HUDEP-2 (cell line): ENCODE data around the gene NETO2.
"Not testable (repeated sequence)": the region's sequence is repeated elsewhere in the genome, so short reads cannot be mapped to it uniquely, and the experiment has no call there.

Experiments
- DNase-seq, 76 experiments: peaks; one replicate each; lab custom pipeline; 2025; ENCODE audit not compliant: unreplicated experiment in 76 of 76; lab: John Stamatoyannopoulos, UW

Gene NETO2

GRCh38 chr16:47136099-47136842 lies 7.5 kb downstream of the NETO2 start:
- DNase-seq: no peak

GRCh38 chr16:47134550-47134949 lies 9.2 kb downstream of the NETO2 start:
- no peak for DNase-seq

GRCh38 chr16:47132308-47132707 lies 11.4 kb downstream of the NETO2 start:
- DNase-seq: peak in 13 of 76 experiments; percentile 1 to 46 (median 10)

- DNase-seq: no peak
Observed at GRCh38 chr16:47129755-47130435, 13.8 kb downstream of the NETO2 start.

GRCh38 chr16:47127541-47127940 lies 16.2 kb downstream of the NETO2 start:
- no peak for DNase-seq

- no peak for DNase-seq
Observed at GRCh38 chr16:47125757-47126156, 18.0 kb downstream of the NETO2 start.

GRCh38 chr16:47113130-47113529 lies 30.6 kb downstream of the NETO2 start:
- DNase-seq: no peak

- DNase-seq: peak in 1 of 76 experiments; percentile 1
Observed at GRCh38 chr16:47110939-47111338, 32.8 kb downstream of the NETO2 start.

GRCh38 chr16:47109361-47109760 lies 34.4 kb downstream of the NETO2 start:
- no peak for DNase-seq

GRCh38 chr16:47102921-47103320 lies 40.8 kb downstream of the NETO2 start:
- not testable (repeated sequence) for DNase-seq

GRCh38 chr16:47097154-47097553 lies 46.6 kb downstream of the NETO2 start:
- DNase-seq: not testable (repeated sequence)

GRCh38 chr16:47096297-47096696 lies 47.4 kb downstream of the NETO2 start:
- no peak for DNase-seq

- DNase-seq: no peak
Observed at GRCh38 chr16:47084198-47084597, 59.5 kb downstream of the NETO2 start.

GRCh38 chr16:47082099-47082865 lies 61.5 kb downstream of the NETO2 start:
- no peak for DNase-seq

GRCh38 chr16:47081115-47081514 lies 62.6 kb downstream of the NETO2 start:
- DNase-seq: no peak

- no peak for DNase-seq
Observed at GRCh38 chr16:47079860-47080259, 63.9 kb downstream of the NETO2 start.

- no peak for DNase-seq
Observed at GRCh38 chr16:47073223-47074155, 70.3 kb downstream of the NETO2 start.

- DNase-seq: no peak
Observed at GRCh38 chr16:47072158-47072557, 71.6 kb downstream of the NETO2 start.

- no peak for DNase-seq
Observed at GRCh38 chr16:47069841-47070584, 73.7 kb downstream of the NETO2 start.

- DNase-seq: no peak
Observed at GRCh38 chr16:47069313-47069712, 74.4 kb downstream of the NETO2 start.
